Osteoblast (primary cell): Measurements from ENCODE around the gene ARID3C. TPM values are rescaled to one million over a fixed set of nuclear protein-coding genes. Genes with fewer than 3 reads are reported as not detected.
A peak's percentile ranks its signal among the peaks of the same experiment; 100 is the strongest.

ENCODE experiments used
- DNase-seq: peaks from one replicate; pipeline ENCODE4 v3.0.0; 2011; ENCODE audit warnings: low spot score, mixed read lengths; ENCODE audit not compliant: insufficient read length; ENCODE audit errors: missing footprints
- H2AFZ ChIP-seq: 2 replicates; pipeline ENCODE4 v1.6.0; 2011; ENCODE audit warnings: mild to moderate bottlenecking, low read length
- H3K27ac ChIP-seq: 2 replicates; pipeline ENCODE4 v1.5.1; 2011; ENCODE audit warnings: mild to moderate bottlenecking, low read depth, low read length, moderate library complexity
- H3K27me3 ChIP-seq: 2 replicates; pipeline ENCODE4 v1.6.0; 2012; ENCODE audit warnings: mild to moderate bottlenecking, control low read depth, inconsistent platforms, low read length, moderate library complexity; ENCODE audit not compliant: insufficient read depth
- H3K36me3 ChIP-seq: 2 replicates; pipeline ENCODE4 v1.5.1; 2011; ENCODE audit warnings: mild to moderate bottlenecking, low read length, control low read depth, moderate library complexity; ENCODE audit not compliant: insufficient read depth
- H3K4me1 ChIP-seq: 2 replicates; pipeline ENCODE4 v1.5.1; 2011; ENCODE audit warnings: mild to moderate bottlenecking, low read length, control low read depth, moderate library complexity; ENCODE audit not compliant: insufficient read depth
- H3K4me2 ChIP-seq: 2 replicates; pipeline ENCODE4 v1.6.0; 2011; ENCODE audit warnings: mild to moderate bottlenecking, low read length; ENCODE audit not compliant: insufficient read depth
- H3K4me3 ChIP-seq: fragments of 200-600 bp; sonication (generic); 3 replicates; pipeline ENCODE4 v1.5.1; 2012; ENCODE audit warnings: mild to moderate bottlenecking, low read length, inconsistent platforms; ENCODE audit not compliant: insufficient read depth
- H3K79me2 ChIP-seq: 2 replicates; pipeline ENCODE4 v1.6.0; 2012; ENCODE audit warnings: mild to moderate bottlenecking, low read length, control low read depth, inconsistent platforms; ENCODE audit not compliant: insufficient read depth
- H3K9me3 ChIP-seq: 2 replicates; pipeline ENCODE4 v1.5.1; 2011; ENCODE audit warnings: low read depth, low read length, control low read depth
- H4K20me1 ChIP-seq: 2 replicates; pipeline ENCODE4 v1.6.0; 2012; ENCODE audit warnings: mild to moderate bottlenecking, low read length, control low read depth; ENCODE audit not compliant: insufficient read depth
- CTCF ChIP-seq: IDR thresholded peaks from 2 replicates; pipeline ENCODE4 v1.5.1; 2011; ENCODE audit warnings: mild to moderate bottlenecking, low read depth, low read length, moderate library complexity; ENCODE audit errors: extremely low read depth
- total RNA-seq: library from RNA; depleted of rRNA; stranded (reverse); fragments of >200 nt; gene quantifications from 2 replicates; pipeline ENCODE4 v1.2.3, GENCODE V29; 2012

The ARID3C gene
- total RNA-seq, 1 donor, result under 0.01 TPM

DNA sequence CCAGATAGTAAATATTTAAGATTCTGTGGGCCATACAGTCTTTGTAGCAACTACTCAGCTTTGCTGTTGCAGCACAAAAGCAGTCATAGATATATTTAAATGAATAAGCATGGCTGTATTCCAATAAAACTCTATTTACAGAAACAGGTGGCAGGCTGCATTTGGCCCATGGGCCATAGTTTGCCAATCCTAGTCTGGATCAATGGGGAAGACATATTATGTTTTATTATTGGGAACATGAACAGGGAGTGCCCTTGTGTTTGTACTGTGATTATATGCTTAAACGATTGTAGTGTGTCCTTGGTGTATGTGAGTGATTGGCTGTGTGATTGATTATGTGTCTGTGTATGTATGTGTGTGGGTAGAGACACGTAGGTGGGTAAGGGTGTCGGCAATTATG lies 45.6 kb upstream of the ARID3C start:
- H3K9me3 ChIP-seq, result no peaks in the 10 kb centered on the region

DNA sequence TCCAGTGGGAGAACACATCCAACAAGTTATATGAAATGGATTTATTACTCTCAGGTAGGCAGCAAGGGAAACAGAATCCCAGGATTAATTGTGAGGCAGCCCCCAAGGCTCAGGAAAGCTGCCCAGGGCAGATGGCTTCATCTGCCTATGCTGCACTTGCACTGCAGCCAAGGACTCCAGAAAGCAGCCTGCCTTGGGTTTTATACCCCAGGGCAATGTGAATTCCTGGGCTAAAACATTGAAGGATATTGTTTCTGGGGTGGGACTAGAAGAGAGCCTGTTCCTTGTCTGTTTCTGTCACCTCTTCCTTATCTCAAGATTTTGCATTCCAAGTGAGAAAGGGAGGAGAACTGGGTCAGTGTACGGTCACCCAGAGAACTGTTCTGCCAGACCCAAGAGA lies 42.4 kb upstream of the ARID3C start:
- no peak overlapping the region for H3K27ac ChIP-seq
- DNase-seq, result peak; percentile 22
- H3K4me2 ChIP-seq, result no peak overlapping the region
- H3K36me3 ChIP-seq, result no peaks in the 10 kb centered on the region
- peaks cover 2% of the 10 kb centered on the region for H3K4me1 ChIP-seq
- H3K4me3 ChIP-seq, result no peak overlapping the region
- peaks cover 21% of the 10 kb centered on the region for H3K79me2 ChIP-seq
- no peak overlapping the region for H2AFZ ChIP-seq
- no peak for TF ChIP-seq CTCF
- no peaks in the 10 kb centered on the region for H3K9me3 ChIP-seq
- no peaks in the 10 kb centered on the region for H3K27me3 ChIP-seq
- H4K20me1 ChIP-seq, result peaks cover 9% of the 10 kb centered on the region

More for the DNA sequence above, 45.6 kb upstream of the ARID3C start:
- no peak for TF ChIP-seq CTCF
- peaks cover 6% of the 10 kb centered on the region for H4K20me1 ChIP-seq
- no peaks in the 10 kb centered on the region for H3K27me3 ChIP-seq
- no peak overlapping the region for H3K4me3 ChIP-seq
- no peak overlapping the region for H2AFZ ChIP-seq
- no peak overlapping the region for H3K4me2 ChIP-seq
- H3K36me3 ChIP-seq, result no peaks in the 10 kb centered on the region
- no peak overlapping the region for H3K27ac ChIP-seq
- peaks cover 3% of the 10 kb centered on the region for H3K79me2 ChIP-seq
- DNase-seq, result no peak
- no peaks in the 10 kb centered on the region for H3K4me1 ChIP-seq

DNA sequence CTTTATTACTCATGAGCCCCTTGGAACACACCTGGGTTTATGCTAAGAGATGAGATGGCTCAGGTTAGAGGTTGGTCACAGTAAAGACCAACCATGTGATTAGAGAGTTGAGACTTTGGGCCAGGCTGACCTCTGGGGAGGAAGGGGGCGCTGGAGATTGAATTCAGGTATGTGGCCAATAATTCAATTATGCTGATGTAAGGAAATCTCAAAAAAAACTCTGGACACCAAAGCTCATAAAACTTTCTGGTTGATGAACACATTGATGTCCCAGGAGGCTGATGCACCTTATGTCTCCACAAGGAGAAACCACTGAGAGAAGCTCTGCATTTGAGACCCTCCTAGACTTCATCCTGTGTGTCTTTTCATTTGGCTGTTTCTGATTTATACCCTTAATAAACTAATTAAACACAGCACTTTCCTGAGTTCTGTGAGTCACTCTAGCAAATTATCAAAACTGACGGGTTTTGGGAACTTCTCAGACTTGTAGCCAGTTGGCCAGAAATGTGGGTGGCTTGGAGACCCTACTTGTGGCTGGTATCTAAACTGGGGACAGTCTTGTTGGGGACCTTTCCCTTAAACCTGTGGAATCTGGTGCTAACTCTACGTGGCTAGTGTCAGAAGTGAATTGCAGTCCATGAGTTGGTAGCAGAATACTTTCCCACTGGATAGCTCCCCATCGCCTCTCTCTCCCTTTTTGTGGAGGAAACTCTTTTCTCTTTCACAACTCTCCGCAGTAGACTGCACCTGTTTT lies 41.1 kb upstream of the ARID3C start:
- peaks cover 24% of the 10 kb centered on the region for H3K79me2 ChIP-seq
- H2AFZ ChIP-seq, result no peak overlapping the region
- H3K36me3 ChIP-seq, result no peaks in the 10 kb centered on the region
- H3K4me1 ChIP-seq, result peaks cover 4% of the 10 kb centered on the region
- H3K27ac ChIP-seq, result no peak overlapping the region
- H3K27me3 ChIP-seq, result no peaks in the 10 kb centered on the region
- H3K4me3 ChIP-seq, result no peak overlapping the region
- TF ChIP-seq CTCF, result no peak
- DNase-seq, result peak; percentile 10
- H3K4me2 ChIP-seq, result no peak overlapping the region
- no peaks in the 10 kb centered on the region for H3K9me3 ChIP-seq
- H4K20me1 ChIP-seq, result peaks cover 9% of the 10 kb centered on the region

GRCh38 chr9:34665381-34666250 lies 36.8 kb upstream of the ARID3C start:
- peaks cover 24% of the 10 kb centered on the region for H3K79me2 ChIP-seq
- peak; percentile 98 for DNase-seq
- peak overlapping the region; percentile 99 for H3K4me2 ChIP-seq
- H3K36me3 ChIP-seq, result no peaks in the 10 kb centered on the region
- no peaks in the 10 kb centered on the region for H3K9me3 ChIP-seq
- peak overlapping the region; percentile 94 for H3K4me3 ChIP-seq
- peaks cover 12% of the 10 kb centered on the region for H3K4me1 ChIP-seq
- TF ChIP-seq CTCF, result no peak
- peak overlapping the region; percentile 94 for H3K27ac ChIP-seq
- H3K27me3 ChIP-seq, result no peaks in the 10 kb centered on the region
- H2AFZ ChIP-seq, result peak overlapping the region; percentile 96
- H4K20me1 ChIP-seq, result peaks cover 9% of the 10 kb centered on the region
